ENCODE data around the gene SMIM44.
A peak's percentile ranks its signal among the peaks of the same experiment; 100 is the strongest.

The SMIM44 gene

GRCh38 chr19:3506384-3507340, 23.4 kb upstream of the SMIM44 start:
- ATAC-seq, result peak; percentile 38
- TF ChIP-seq ISL1 (CRISPR knock-in tag; IDR thresholded peaks at IDR 0.05), result no peak

- ATAC-seq, result peak; percentile 90
- no peak for TF ChIP-seq CREB5 (CRISPR knock-in tag; IDR thresholded peaks at IDR 0.05; ENCODE audit: low read depth)
- TF ChIP-seq ZC3H10 (CRISPR knock-in tag; IDR thresholded peaks at IDR 0.05), result no peak
- no peak for TF ChIP-seq PATZ1 (CRISPR knock-in tag; IDR thresholded peaks at IDR 0.05; ENCODE audit: borderline replicate concordance)
- TF ChIP-seq RARB (CRISPR knock-in tag; IDR thresholded peaks at IDR 0.05), result no peak
- no peak for TF ChIP-seq ZFP3 (CRISPR knock-in tag; IDR thresholded peaks at IDR 0.05)
Measured at GRCh38 chr19:3505598-3506383, 22.6 kb upstream of the SMIM44 start, which contains the start of gene FZR1. Gene FZR1, plus strand, starts transcription at chr19:3506311. Its CDS starts 16,679 bp downstream, at chr19:3522990.

GRCh38 chr19:3504735-3505134, 21.5 kb upstream of the SMIM44 start:
- ATAC-seq, result no peak

GRCh38 chr19:3503036-3503572, 19.9 kb upstream of the SMIM44 start:
- ATAC-seq, result no peak
- TF ChIP-seq CSDC2 (CRISPR knock-in tag; IDR thresholded peaks at IDR 0.05) (no peak), ZC3H10 (CRISPR knock-in tag; IDR thresholded peaks at IDR 0.05) (no peak), PPARA (CRISPR knock-in tag; IDR thresholded peaks at IDR 0.05; ENCODE audit: borderline replicate concordance) (no peak), ISL1 (CRISPR knock-in tag; IDR thresholded peaks at IDR 0.05) (no peak), PATZ1 (CRISPR knock-in tag; IDR thresholded peaks at IDR 0.05; ENCODE audit: borderline replicate concordance) (no peak), OSR1 (CRISPR knock-in tag; IDR thresholded peaks at IDR 0.05) (no peak), ZNF565 (CRISPR knock-in tag; conservative IDR thresholded peaks at IDR 0.05; ENCODE audit: low read depth) (no peak), SNAI2 (CRISPR knock-in tag; IDR thresholded peaks at IDR 0.05) (no peak), GLIS3 (CRISPR knock-in tag; IDR thresholded peaks at IDR 0.05) (no peak), ZFP3 (CRISPR knock-in tag; IDR thresholded peaks at IDR 0.05) (no peak), ZNF8 (CRISPR knock-in tag; IDR thresholded peaks at IDR 0.05) (no peak), POU6F1 (CRISPR knock-in tag; IDR thresholded peaks at IDR 0.05; ENCODE audit: borderline replicate concordance, low read depth) (no peak)

More at GRCh38 chr19:3504735-3505134, 21.5 kb upstream of the SMIM44 start:
- TF ChIP-seq RARB (CRISPR knock-in tag; IDR thresholded peaks at IDR 0.05) (no peak), TCF4 (CRISPR knock-in tag; IDR thresholded peaks at IDR 0.05; ENCODE audit: borderline replicate concordance) (no peak), ZNF70 (CRISPR knock-in tag; IDR thresholded peaks at IDR 0.05) (no peak), ZFP30 (CRISPR knock-in tag; IDR thresholded peaks at IDR 0.05) (no peak), CSDC2 (CRISPR knock-in tag; IDR thresholded peaks at IDR 0.05) (no peak), ZFP3 (CRISPR knock-in tag; IDR thresholded peaks at IDR 0.05) (no peak), TOX (CRISPR knock-in tag; IDR thresholded peaks at IDR 0.05; ENCODE audit: borderline replicate concordance) (no peak), ZNF565 (CRISPR knock-in tag; conservative IDR thresholded peaks at IDR 0.05; ENCODE audit: low read depth) (no peak), ZNF8 (CRISPR knock-in tag; IDR thresholded peaks at IDR 0.05) (no peak), SNAI2 (CRISPR knock-in tag; IDR thresholded peaks at IDR 0.05) (no peak), OSR1 (CRISPR knock-in tag; IDR thresholded peaks at IDR 0.05) (no peak), ESRRG (CRISPR knock-in tag; IDR thresholded peaks at IDR 0.05) (no peak), PATZ1 (CRISPR knock-in tag; IDR thresholded peaks at IDR 0.05; ENCODE audit: borderline replicate concordance) (no peak), POU6F1 (CRISPR knock-in tag; IDR thresholded peaks at IDR 0.05; ENCODE audit: borderline replicate concordance, low read depth) (no peak), ARNTL (CRISPR knock-in tag; IDR thresholded peaks at IDR 0.05; ENCODE audit: borderline replicate concordance, low read depth) (no peak)

Data from SK-N-SH treated with all-trans-retinoic acid at 6 μM for 48 hours (cell line).